ENCODE results near the gene KLK11.

GRCh38 chr19:50981587-50982146 lies 44.7 kb downstream of the KLK11 start:
- no peak for TF ChIP-seq CTCF (IDR thresholded peaks at IDR 0.05)
- no peak for TF ChIP-seq POLR2A (IDR thresholded peaks at IDR 0.05)
